ENCODE results near the gene GID8.

DNA sequence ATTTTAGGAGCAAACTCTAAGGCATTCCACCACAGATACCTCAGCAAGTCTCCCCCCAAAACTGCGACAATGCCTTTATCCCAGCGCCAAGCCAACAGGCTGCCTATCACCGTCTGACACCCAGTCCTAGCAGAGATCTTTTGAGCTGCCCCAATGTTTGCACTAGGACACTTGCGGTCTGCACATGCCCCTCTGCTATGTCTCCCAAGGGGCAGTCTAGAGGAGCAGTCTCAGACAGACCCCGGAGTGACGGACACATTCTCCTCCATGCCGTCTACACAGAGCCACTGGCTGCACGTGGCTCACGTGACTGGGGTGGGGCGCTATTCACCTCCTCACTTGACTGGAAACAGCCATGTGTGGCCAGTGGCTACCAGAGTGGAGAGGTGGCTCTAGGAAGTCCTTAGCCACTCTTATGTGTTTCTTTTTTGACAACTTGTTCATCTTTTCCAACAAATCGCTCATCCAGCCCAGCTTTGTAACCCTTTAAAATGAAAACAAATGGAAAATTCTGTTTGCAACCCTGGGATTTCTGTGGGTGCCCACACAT is 27.7 kb upstream of the GID8 start:
- TF ChIP-seq EZH2 (IDR thresholded peaks at IDR 0.05; ENCODE audit: borderline replicate concordance, insufficient read depth, low read depth, low read length, poor library complexity, severe bottlenecking), result no peak
- TF ChIP-seq, protein P1, sequence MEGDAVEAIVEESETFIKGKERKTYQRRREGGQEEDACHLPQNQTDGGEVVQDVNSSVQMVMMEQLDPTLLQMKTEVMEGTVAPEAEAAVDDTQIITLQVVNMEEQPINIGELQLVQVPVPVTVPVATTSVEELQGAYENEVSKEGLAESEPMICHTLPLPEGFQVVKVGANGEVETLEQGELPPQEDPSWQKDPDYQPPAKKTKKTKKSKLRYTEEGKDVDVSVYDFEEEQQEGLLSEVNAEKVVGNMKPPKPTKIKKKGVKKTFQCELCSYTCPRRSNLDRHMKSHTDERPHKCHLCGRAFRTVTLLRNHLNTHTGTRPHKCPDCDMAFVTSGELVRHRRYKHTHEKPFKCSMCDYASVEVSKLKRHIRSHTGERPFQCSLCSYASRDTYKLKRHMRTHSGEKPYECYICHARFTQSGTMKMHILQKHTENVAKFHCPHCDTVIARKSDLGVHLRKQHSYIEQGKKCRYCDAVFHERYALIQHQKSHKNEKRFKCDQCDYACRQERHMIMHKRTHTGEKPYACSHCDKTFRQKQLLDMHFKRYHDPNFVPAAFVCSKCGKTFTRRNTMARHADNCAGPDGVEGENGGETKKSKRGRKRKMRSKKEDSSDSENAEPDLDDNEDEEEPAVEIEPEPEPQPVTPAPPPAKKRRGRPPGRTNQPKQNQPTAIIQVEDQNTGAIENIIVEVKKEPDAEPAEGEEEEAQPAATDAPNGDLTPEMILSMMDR (IDR thresholded peaks at IDR 0.05), result no peak
